H1 (cell line): ENCODE data around the gene BRINP3. TPM values are rescaled to one million over a fixed set of nuclear protein-coding genes. Genes with fewer than 3 reads are reported as not detected.
A peak's percentile ranks its signal among the peaks of the same experiment; 100 is the strongest.

Source experiments
- BCL11A ChIP-seq, 2 experiments: IDR thresholded peaks; one replicate each; pipeline ENCODE4 v1.6.1; 2011; ENCODE audit warnings: low read depth in 2 of 2, low read length in 2 of 2, mild to moderate bottlenecking in 2 of 2
- CHD2 ChIP-seq: IDR thresholded peaks from 2 replicates; pipeline ENCODE4 v1.6.1; 2012; ENCODE audit warnings: low read length, improper control_type of control experiment
- EGR1 ChIP-seq: IDR thresholded peaks from 2 replicates; pipeline ENCODE4 v1.6.1; 2011; ENCODE audit warnings: low read depth, low read length, borderline replicate concordance
- SRF ChIP-seq: IDR thresholded peaks from 2 replicates; pipeline ENCODE4 v1.6.1; 2011; ENCODE audit warnings: mild to moderate bottlenecking, low read depth, low read length, moderate library complexity
- polyA plus RNA-seq, 7 experiments: library from polyadenylated mRNA; depleted of rRNA in 3 of 7; stranded (reverse) in 5 of 7; unstranded in 2 of 7; fragments of >200 nt in 5 of 7; fragments of 200-250 nt in 2 of 7; gene quantifications; 1 replicate in 5 of 7; 2 replicates in 1 of 7; 4 replicates in 1 of 7; pipeline versions ENCODE4 v1.2.1 to v1.2.3, GENCODE V29; 2011 to 2013; ENCODE audit warnings: missing spikeins in 2 of 7, mixed read lengths in 2 of 7
- total RNA-seq: library from RNA; stranded (reverse); fragmentation: NEBNext Ultra II Directional; extraction: Animal tissue kit (Norgen Biotek cat#: 25700); gene quantifications from 2 replicates; pipeline ENCODE4 v1.2.1, GENCODE V29; 2021
- TF ChIP-seq, protein P1 (sequence below): IDR thresholded peaks from 2 replicates; pipeline ENCODE4 v1.6.1; 2012; ENCODE audit warnings: inconsistent platforms

Gene BRINP3
- total and polyA plus RNA-seq, 2 of the 8 experiments (the other 6 are each of a cell fraction or from before 2014, with no cell fraction given): not detected

DNA sequence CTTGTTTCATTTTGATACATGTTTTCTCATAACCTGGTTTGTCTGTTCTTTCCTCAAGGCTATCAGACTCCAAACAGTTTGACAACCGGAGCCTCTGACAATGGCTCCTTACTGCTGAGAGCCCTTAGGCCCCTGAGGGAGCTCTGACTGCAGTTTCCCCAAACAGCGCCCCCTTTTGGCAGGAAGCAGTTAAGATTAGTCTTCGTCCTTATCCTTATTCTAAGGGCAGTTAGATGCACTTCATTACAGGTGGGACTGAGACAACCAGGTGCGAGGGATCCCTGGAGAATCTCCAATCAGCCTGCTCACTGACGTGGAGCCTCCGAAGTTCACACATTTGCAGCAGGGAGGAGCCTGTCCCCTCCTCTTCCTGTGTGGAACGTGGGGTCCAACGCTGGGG is 393.1 kb downstream of the BRINP3 start (continued):
- no peak for TF ChIP-seq SRF
- no peak for TF ChIP-seq CHD2
- no peak for TF ChIP-seq EGR1
- TF ChIP-seq, protein P1, sequence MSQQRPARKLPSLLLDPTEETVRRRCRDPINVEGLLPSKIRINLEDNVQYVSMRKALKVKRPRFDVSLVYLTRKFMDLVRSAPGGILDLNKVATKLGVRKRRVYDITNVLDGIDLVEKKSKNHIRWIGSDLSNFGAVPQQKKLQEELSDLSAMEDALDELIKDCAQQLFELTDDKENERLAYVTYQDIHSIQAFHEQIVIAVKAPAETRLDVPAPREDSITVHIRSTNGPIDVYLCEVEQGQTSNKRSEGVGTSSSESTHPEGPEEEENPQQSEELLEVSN: peak; percentile 74
- TF ChIP-seq BCL11A (IDR thresholded peaks at IDR 0.05; ENCODE audit: low read depth in 2 of 2, low read length in 2 of 2): no peak
- TF ChIP-seq, all 59 proteins: peak for 6
